ENCODE measurements around the gene ABCG8.

The ABCG8 gene

GRCh38 chr2:43838560-43839267, at the start of gene ABCG8, which contains the start of gene ABCG5:
ABCG8 (plus strand) TSS chr2:43838971; CDS start chr2:43839054, 83 bp downstream.
ABCG5 (minus strand) TSS chr2:43838839; CDS start chr2:43838679, 160 bp downstream.
- Histone ChIP-seq H3K9ac (ENCODE audit: low read depth, low read length, poor library complexity, severe bottlenecking) (no peak within 1 kb of the TSS), H4K20me1 (ENCODE audit: insufficient read depth, low read length, poor library complexity, severe bottlenecking) (no peaks in the 10 kb centered on the region), H3K9me3 (ENCODE audit: insufficient read depth, low read depth, low read length) (no peaks in the 10 kb centered on the region), H3K4me3 (ENCODE audit: low read length, poor library complexity, severe bottlenecking) (no peak within 1 kb of the TSS), H2AFZ (ENCODE audit: low read length) (no peak within 1 kb of the TSS), H3K9me2 (replicated peaks; ENCODE audit: low read depth, low read length) (no peaks in the 10 kb centered on the region), H3K4me1 (ENCODE audit: insufficient read depth, low read length, poor library complexity, severe bottlenecking) (no peaks in the 10 kb centered on the region), H3K4me2 (ENCODE audit: low read depth, low read length, poor library complexity, severe bottlenecking) (no peak within 1 kb of the TSS), H3K79me2 (ENCODE audit: insufficient read depth, low read length) (no peaks in the 10 kb centered on the region), H3K27me3 (ENCODE audit: insufficient read depth, low read length, poor library complexity, severe bottlenecking) (no peaks in the 10 kb centered on the region), H3F3A (ENCODE audit: low read depth) (no peaks in the 10 kb centered on the region), H3K36me3 (ENCODE audit: insufficient read depth, low read length) (no peaks in the 10 kb centered on the region)
- TF ChIP-seq EZH2phosphoT487 (IDR thresholded peaks at IDR 0.05; ENCODE audit: borderline replicate concordance) (no peak), CTCF (conservative IDR thresholded peaks at IDR 0.05; ENCODE audit: low read length) (no peak)

DNA sequence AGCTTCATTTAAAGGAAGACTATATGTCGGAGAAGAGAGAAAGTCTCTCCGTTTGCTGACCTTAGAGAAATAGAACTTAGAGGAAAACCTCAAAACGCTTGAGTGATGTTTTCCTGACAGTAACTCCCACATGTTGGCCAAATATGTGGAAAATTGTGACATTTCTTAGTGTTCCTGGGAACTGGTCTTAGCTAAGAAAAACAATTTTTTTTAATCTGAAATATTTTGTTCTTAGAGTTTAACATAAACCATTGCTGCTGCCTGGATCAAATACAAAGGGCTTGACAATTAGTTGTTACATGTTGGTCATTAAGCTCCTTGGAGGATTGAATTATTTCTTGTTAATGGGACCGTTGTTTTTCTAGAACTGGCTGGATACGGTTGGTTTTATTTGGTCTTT, 48.6 kb upstream of the ABCG8 start:
- Histone ChIP-seq H3F3A (ENCODE audit: low read depth) (no peaks in the 10 kb centered on the region), H3K27me3 (ENCODE audit: insufficient read depth, low read length, poor library complexity, severe bottlenecking) (no peaks in the 10 kb centered on the region), H3K9ac (ENCODE audit: low read depth, low read length, poor library complexity, severe bottlenecking) (no peak overlapping the region), H2AFZ (ENCODE audit: low read length) (no peak overlapping the region), H3K79me2 (ENCODE audit: insufficient read depth, low read length) (no peaks in the 10 kb centered on the region), H3K36me3 (ENCODE audit: insufficient read depth, low read length) (no peaks in the 10 kb centered on the region), H3K4me1 (ENCODE audit: insufficient read depth, low read length, poor library complexity, severe bottlenecking) (no peaks in the 10 kb centered on the region), H3K4me3 (ENCODE audit: low read length, poor library complexity, severe bottlenecking) (no peak overlapping the region), H3K4me2 (ENCODE audit: low read depth, low read length, poor library complexity, severe bottlenecking) (no peak overlapping the region), H4K20me1 (ENCODE audit: insufficient read depth, low read length, poor library complexity, severe bottlenecking) (no peaks in the 10 kb centered on the region), H3K9me2 (replicated peaks; ENCODE audit: low read depth, low read length) (no peaks in the 10 kb centered on the region), H3K9me3 (ENCODE audit: insufficient read depth, low read depth, low read length) (no peaks in the 10 kb centered on the region)
- TF ChIP-seq EZH2phosphoT487 (IDR thresholded peaks at IDR 0.05; ENCODE audit: borderline replicate concordance) (no peak), CTCF (conservative IDR thresholded peaks at IDR 0.05; ENCODE audit: low read length) (no peak)

GRCh38 chr2:43791035-43791765, 47.6 kb upstream of the ABCG8 start:
- H3K4me3 ChIP-seq (ENCODE audit: low read length, poor library complexity, severe bottlenecking), result no peak overlapping the region

More at GRCh38 chr2:43791035-43791765, 47.6 kb upstream of the ABCG8 start:
- no peaks in the 10 kb centered on the region for H3K4me1 ChIP-seq (ENCODE audit: insufficient read depth, low read length, poor library complexity, severe bottlenecking)
- H2AFZ ChIP-seq (ENCODE audit: low read length), result no peak overlapping the region
- no peak overlapping the region for H3K9ac ChIP-seq (ENCODE audit: low read depth, low read length, poor library complexity, severe bottlenecking)
- no peaks in the 10 kb centered on the region for H3K79me2 ChIP-seq (ENCODE audit: insufficient read depth, low read length)
- no peaks in the 10 kb centered on the region for H3K27me3 ChIP-seq (ENCODE audit: insufficient read depth, low read length, poor library complexity, severe bottlenecking)
- H3K36me3 ChIP-seq (ENCODE audit: insufficient read depth, low read length), result no peaks in the 10 kb centered on the region
- H4K20me1 ChIP-seq (ENCODE audit: insufficient read depth, low read length, poor library complexity, severe bottlenecking), result no peaks in the 10 kb centered on the region
- H3K9me2 ChIP-seq (replicated peaks; ENCODE audit: low read depth, low read length), result no peaks in the 10 kb centered on the region
- H3K9me3 ChIP-seq (ENCODE audit: insufficient read depth, low read depth, low read length), result no peaks in the 10 kb centered on the region
- H3F3A ChIP-seq (ENCODE audit: low read depth), result no peaks in the 10 kb centered on the region
- no peak overlapping the region for H3K4me2 ChIP-seq (ENCODE audit: low read depth, low read length, poor library complexity, severe bottlenecking)
- no peak for TF ChIP-seq CTCF (conservative IDR thresholded peaks at IDR 0.05; ENCODE audit: low read length)
- TF ChIP-seq EZH2phosphoT487 (IDR thresholded peaks at IDR 0.05; ENCODE audit: borderline replicate concordance), result no peak

All from Loucy (cell line).